ENCODE measurements around the gene UIMC1. TPM values are rescaled to one million over a fixed set of nuclear protein-coding genes. Genes with fewer than 3 reads are reported as not detected.

Gene UIMC1
- polyA plus RNA-seq, 4 donors = 17.8 to 25.2 (median 21.8) TPM

- H3K27ac ChIP-seq (ENCODE audit: low read depth in 1 of 3, low read length in 2 of 3) = no peak overlapping the region
- no peaks in the 10 kb centered on the region for H3K4me1 ChIP-seq (ENCODE audit: control insufficient read depth in 3 of 3, insufficient read depth in 2 of 3, low read depth in 1 of 3, low read length in 2 of 3)
- H3K4me3 ChIP-seq (ENCODE audit: low read depth in 1 of 3, low read length in 3 of 3) = no peak overlapping the region
- no peaks in the 10 kb centered on the region for H3K9me3 ChIP-seq (ENCODE audit: control insufficient read depth in 2 of 2, insufficient read depth in 1 of 2, low read depth in 1 of 2, low read length in 1 of 2)
- 87 to 89% (median 87%) methylated on average over 5 of the region's 5 CpGs for WGBS, 3 donors
- DNase-seq (peak in 1 of 2 donors; percentile 14), FAIRE-seq (no peak)
- peaks cover 26 to 34% (median 27%) of the 10 kb centered on the region in 3 donors for H3K36me3 ChIP-seq (ENCODE audit: control insufficient read depth in 3 of 3, insufficient read depth in 2 of 3, low read depth in 1 of 3, low read length in 3 of 3)
- no peaks in the 10 kb centered on the region for H3K27me3 ChIP-seq (ENCODE audit: control insufficient read depth in 3 of 3, insufficient read depth in 3 of 3, low read length in 3 of 3)
Observed at GRCh38 chr5:176902911-176903664, 103.5 kb downstream of the UIMC1 start.

GRCh38 chr5:176902102-176902814, 104.3 kb downstream of the UIMC1 start:
- no peak for DNase-seq
- no peak overlapping the region for H3K27ac ChIP-seq (ENCODE audit: low read depth in 1 of 3, low read length in 2 of 3)
- WGBS, 3 donors = 82 to 91% (median 86%) methylated on average over 6 of the region's 6 CpGs
- no peaks in the 10 kb centered on the region for H3K4me1 ChIP-seq (ENCODE audit: control insufficient read depth in 3 of 3, insufficient read depth in 2 of 3, low read depth in 1 of 3, low read length in 2 of 3)
- no peaks in the 10 kb centered on the region for H3K9me3 ChIP-seq (ENCODE audit: control insufficient read depth in 2 of 2, insufficient read depth in 1 of 2, low read depth in 1 of 2, low read length in 1 of 2)
- FAIRE-seq = no peak
- H3K27me3 ChIP-seq (ENCODE audit: control insufficient read depth in 3 of 3, insufficient read depth in 3 of 3, low read length in 3 of 3) = peaks cover 0 to 3% (median 0%) of the 10 kb centered on the region in 3 donors
- H3K36me3 ChIP-seq (ENCODE audit: control insufficient read depth in 3 of 3, insufficient read depth in 2 of 3, low read depth in 1 of 3, low read length in 3 of 3) = peaks cover 24 to 31% (median 27%) of the 10 kb centered on the region in 3 donors
- no peak overlapping the region for H3K4me3 ChIP-seq (ENCODE audit: low read depth in 1 of 3, low read length in 3 of 3)

- Histone ChIP-seq H3K27me3 (ENCODE audit: control insufficient read depth in 3 of 3, insufficient read depth in 3 of 3, low read length in 3 of 3) (peaks cover 0 to 6% (median 0%) of the 10 kb centered on the region in 3 donors), H3K27ac (ENCODE audit: low read depth in 1 of 3, low read length in 2 of 3) (no peak overlapping the region), H3K4me1 (ENCODE audit: control insufficient read depth in 3 of 3, insufficient read depth in 2 of 3, low read depth in 1 of 3, low read length in 2 of 3) (no peaks in the 10 kb centered on the region), H3K9me3 (ENCODE audit: control insufficient read depth in 2 of 2, insufficient read depth in 1 of 2, low read depth in 1 of 2, low read length in 1 of 2) (no peaks in the 10 kb centered on the region), H3K36me3 (ENCODE audit: control insufficient read depth in 3 of 3, insufficient read depth in 2 of 3, low read depth in 1 of 3, low read length in 3 of 3) (peaks cover 21 to 24% (median 22%) of the 10 kb centered on the region in 3 donors), H3K4me3 (ENCODE audit: low read depth in 1 of 3, low read length in 3 of 3) (no peak overlapping the region)
- WGBS, 3 donors = 85 to 93% (median 90%) methylated on average over 12 of the region's 12 CpGs
- FAIRE-seq (no peak), DNase-seq (no peak)
Observed at GRCh38 chr5:176901260-176902101, 105.1 kb downstream of the UIMC1 start.

GRCh38 chr5:176900780-176901204, 105.8 kb downstream of the UIMC1 start:
- DNase-seq = no peak
- H3K9me3 ChIP-seq (ENCODE audit: control insufficient read depth in 2 of 2, insufficient read depth in 1 of 2, low read depth in 1 of 2, low read length in 1 of 2) = no peaks in the 10 kb centered on the region
- H3K36me3 ChIP-seq (ENCODE audit: control insufficient read depth in 3 of 3, insufficient read depth in 2 of 3, low read depth in 1 of 3, low read length in 3 of 3) = peaks cover 17 to 18% (median 17%) of the 10 kb centered on the region in 3 donors
- no peaks in the 10 kb centered on the region for H3K4me1 ChIP-seq (ENCODE audit: control insufficient read depth in 3 of 3, insufficient read depth in 2 of 3, low read depth in 1 of 3, low read length in 2 of 3)
- FAIRE-seq = no peak
- peaks cover 0 to 6% (median 0%) of the 10 kb centered on the region in 3 donors for H3K27me3 ChIP-seq (ENCODE audit: control insufficient read depth in 3 of 3, insufficient read depth in 3 of 3, low read length in 3 of 3)
- H3K27ac ChIP-seq (ENCODE audit: low read depth in 1 of 3, low read length in 2 of 3) = no peak overlapping the region
- H3K4me3 ChIP-seq (ENCODE audit: low read depth in 1 of 3, low read length in 3 of 3) = no peak overlapping the region
- 70 to 73% (median 71%) methylated on average over 7 of the region's 7 CpGs for WGBS, 3 donors

GRCh38 chr5:176899946-176900779, 106.4 kb downstream of the UIMC1 start:
- 78 to 92% (median 86%) methylated on average over 4 of the region's 4 CpGs for WGBS, 3 donors
- peaks cover 0 to 6% (median 0%) of the 10 kb centered on the region in 3 donors for H3K27me3 ChIP-seq (ENCODE audit: control insufficient read depth in 3 of 3, insufficient read depth in 3 of 3, low read length in 3 of 3)
- H3K36me3 ChIP-seq (ENCODE audit: control insufficient read depth in 3 of 3, insufficient read depth in 2 of 3, low read depth in 1 of 3, low read length in 3 of 3) = peaks cover 12 to 15% (median 14%) of the 10 kb centered on the region in 3 donors
- no peaks in the 10 kb centered on the region for H3K4me1 ChIP-seq (ENCODE audit: control insufficient read depth in 3 of 3, insufficient read depth in 2 of 3, low read depth in 1 of 3, low read length in 2 of 3)
- no peak overlapping the region for H3K4me3 ChIP-seq (ENCODE audit: low read depth in 1 of 3, low read length in 3 of 3)
- DNase-seq (no peak), FAIRE-seq (no peak)
- H3K27ac ChIP-seq (ENCODE audit: low read depth in 1 of 3, low read length in 2 of 3) = no peak overlapping the region
- no peaks in the 10 kb centered on the region for H3K9me3 ChIP-seq (ENCODE audit: control insufficient read depth in 2 of 2, insufficient read depth in 1 of 2, low read depth in 1 of 2, low read length in 1 of 2)

GRCh38 chr5:176899296-176899891, 107.2 kb downstream of the UIMC1 start, which contains the start of gene HK3:
Gene HK3, minus strand, starts transcription at chr5:176899346. Its CDS starts 3,187 bp downstream, at chr5:176896159.
- Histone ChIP-seq H3K27me3 (ENCODE audit: control insufficient read depth in 3 of 3, insufficient read depth in 3 of 3, low read length in 3 of 3) (peaks cover 0 to 6% (median 0%) of the 10 kb centered on the region in 3 donors), H3K9me3 (ENCODE audit: control insufficient read depth in 2 of 2, insufficient read depth in 1 of 2, low read depth in 1 of 2, low read length in 1 of 2) (no peaks in the 10 kb centered on the region), H3K4me1 (ENCODE audit: control insufficient read depth in 3 of 3, insufficient read depth in 2 of 3, low read depth in 1 of 3, low read length in 2 of 3) (no peaks in the 10 kb centered on the region), H3K4me3 (ENCODE audit: low read depth in 1 of 3, low read length in 3 of 3) (no peak within 1 kb of the TSS), H3K36me3 (ENCODE audit: control insufficient read depth in 3 of 3, insufficient read depth in 2 of 3, low read depth in 1 of 3, low read length in 3 of 3) (peaks cover 9 to 13% (median 10%) of the 10 kb centered on the region in 3 donors), H3K27ac (ENCODE audit: low read depth in 1 of 3, low read length in 2 of 3) (no peak within 1 kb of the TSS)
- WGBS, 3 donors = 62 to 69% (median 64%) methylated on average over 9 of the region's 9 CpGs
- no peak for FAIRE-seq
- DNase-seq = no peak

- Histone ChIP-seq H3K36me3 (ENCODE audit: control insufficient read depth in 3 of 3, insufficient read depth in 2 of 3, low read depth in 1 of 3, low read length in 3 of 3) (peaks cover 0 to 4% (median 0%) of the 10 kb centered on the region in 3 donors), H3K9me3 (ENCODE audit: control insufficient read depth in 2 of 2, insufficient read depth in 1 of 2, low read depth in 1 of 2, low read length in 1 of 2) (no peaks in the 10 kb centered on the region), H3K4me1 (ENCODE audit: control insufficient read depth in 3 of 3, insufficient read depth in 2 of 3, low read depth in 1 of 3, low read length in 2 of 3) (no peaks in the 10 kb centered on the region), H3K4me3 (ENCODE audit: low read depth in 1 of 3, low read length in 3 of 3) (no peak overlapping the region), H3K27me3 (ENCODE audit: control insufficient read depth in 3 of 3, insufficient read depth in 3 of 3, low read length in 3 of 3) (peaks cover 0 to 9% (median 0%) of the 10 kb centered on the region in 3 donors), H3K27ac (ENCODE audit: low read depth in 1 of 3, low read length in 2 of 3) (no peak overlapping the region)
- WGBS, 3 donors = 56 to 66% (median 60%) methylated on average over 3 of the region's 3 CpGs
- FAIRE-seq (no peak), DNase-seq (no peak)
Observed at GRCh38 chr5:176897263-176897662, 109.3 kb downstream of the UIMC1 start.

All from small intestine (tissue), 7 donors.